ENCODE measurements around the gene CCDC51. TPM values are rescaled to one million over a fixed set of nuclear protein-coding genes. Genes with fewer than 3 reads are reported as not detected.

Gene CCDC51
- total and polyA plus RNA-seq, 4 donors = 6.6 to 14.4 (median 11.1) TPM

DNA sequence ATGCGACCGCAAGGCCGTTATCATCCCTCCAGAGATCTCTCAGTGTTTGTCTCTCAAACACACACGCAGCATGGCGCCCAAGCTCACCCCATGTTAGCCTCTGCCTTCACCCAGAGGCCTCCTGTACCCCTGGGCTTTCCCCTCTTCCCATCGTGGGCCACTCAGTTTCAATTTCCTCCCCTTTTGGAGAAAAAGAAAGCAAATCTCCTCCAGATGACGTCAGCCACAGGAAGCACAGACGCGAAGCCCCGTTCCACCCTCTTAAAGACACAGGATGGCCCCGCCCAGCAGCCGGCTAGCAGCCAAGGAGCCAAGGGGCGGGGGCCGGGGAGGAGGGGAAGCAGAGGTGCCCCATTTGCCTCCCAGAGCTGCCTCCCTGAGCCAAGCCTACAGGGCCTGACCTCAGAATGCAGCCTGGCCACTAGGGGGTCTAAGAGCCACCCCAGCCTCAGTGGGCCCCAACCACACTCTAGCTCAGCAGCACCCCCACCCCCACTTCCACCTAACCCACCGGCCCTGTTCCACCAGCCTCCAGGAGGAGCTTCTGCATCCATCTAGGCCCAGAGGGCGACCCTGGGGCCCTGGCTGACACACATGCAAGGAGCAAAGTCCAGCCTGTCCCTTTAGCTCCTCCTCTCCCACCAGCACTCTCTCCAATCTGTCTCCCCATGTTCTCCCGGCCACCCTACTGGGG, 33.2 kb upstream of the CCDC51 start:
- Histone ChIP-seq H3K4me1 (ENCODE audit: control insufficient read depth in 5 of 5, insufficient read depth in 5 of 5, low read length in 5 of 5) (peaks cover 0 to 30% (median 6%) of the 10 kb centered on the region in 5 donors), H3K36me3 (ENCODE audit: control insufficient read depth in 4 of 4, insufficient read depth in 4 of 4, low read length in 4 of 4) (peaks cover 0 to 18% (median 6%) of the 10 kb centered on the region in 4 donors)

DNA sequence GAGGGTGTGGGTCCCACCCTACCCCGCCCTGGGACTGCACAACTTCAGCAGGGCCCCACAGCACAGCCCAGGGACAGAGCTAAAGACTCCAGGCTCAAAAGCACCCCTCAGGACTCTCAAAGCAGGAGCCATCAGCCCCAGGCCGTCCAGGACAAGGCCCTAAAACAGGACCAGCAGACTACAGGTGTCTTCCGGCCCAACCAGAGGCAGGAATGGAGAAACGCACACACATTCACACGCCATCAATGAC, 32.7 kb upstream of the CCDC51 start:
- DNase-seq = no peak
- WGBS, 2 donors = 0 to 1% methylated on average over 5 of the region's 5 CpGs
- TF ChIP-seq, protein P1, sequence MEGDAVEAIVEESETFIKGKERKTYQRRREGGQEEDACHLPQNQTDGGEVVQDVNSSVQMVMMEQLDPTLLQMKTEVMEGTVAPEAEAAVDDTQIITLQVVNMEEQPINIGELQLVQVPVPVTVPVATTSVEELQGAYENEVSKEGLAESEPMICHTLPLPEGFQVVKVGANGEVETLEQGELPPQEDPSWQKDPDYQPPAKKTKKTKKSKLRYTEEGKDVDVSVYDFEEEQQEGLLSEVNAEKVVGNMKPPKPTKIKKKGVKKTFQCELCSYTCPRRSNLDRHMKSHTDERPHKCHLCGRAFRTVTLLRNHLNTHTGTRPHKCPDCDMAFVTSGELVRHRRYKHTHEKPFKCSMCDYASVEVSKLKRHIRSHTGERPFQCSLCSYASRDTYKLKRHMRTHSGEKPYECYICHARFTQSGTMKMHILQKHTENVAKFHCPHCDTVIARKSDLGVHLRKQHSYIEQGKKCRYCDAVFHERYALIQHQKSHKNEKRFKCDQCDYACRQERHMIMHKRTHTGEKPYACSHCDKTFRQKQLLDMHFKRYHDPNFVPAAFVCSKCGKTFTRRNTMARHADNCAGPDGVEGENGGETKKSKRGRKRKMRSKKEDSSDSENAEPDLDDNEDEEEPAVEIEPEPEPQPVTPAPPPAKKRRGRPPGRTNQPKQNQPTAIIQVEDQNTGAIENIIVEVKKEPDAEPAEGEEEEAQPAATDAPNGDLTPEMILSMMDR (IDR thresholded peaks at IDR 0.05; ENCODE audit: control extremely low read depth, extremely low read depth) = no peak

More for the DNA sequence above, 33.2 kb upstream of the CCDC51 start:
- H3K9ac ChIP-seq (ENCODE audit: insufficient read depth in 1 of 2, low read length in 2 of 2) = peak overlapping the region; percentile 99 to 100
- H3K27ac ChIP-seq (ENCODE audit: low read depth in 1 of 2, low read length in 1 of 2) = peak overlapping the region; percentile 83 to 100
- TF ChIP-seq, protein P1 (IDR thresholded peaks at IDR 0.05; ENCODE audit: control extremely low read depth, extremely low read depth) = peak; percentile 3
- no peaks in the 10 kb centered on the region for H3K27me3 ChIP-seq (ENCODE audit: control insufficient read depth in 3 of 3, insufficient read depth in 3 of 3, low read length in 2 of 3)
- WGBS, 2 donors = 4 to 9% methylated on average over 17 of the region's 17 CpGs
- DNase-seq (peak; percentile 95 to 97 (median 95)), ATAC-seq (ENCODE audit: insufficient read depth, low FRiP score) (peak; percentile 83)
- peak overlapping the region; percentile 91 for H3K4me3 ChIP-seq
- H3K9me3 ChIP-seq (ENCODE audit: control insufficient read depth in 4 of 4, insufficient read depth in 3 of 4, low read length in 3 of 4) = no peaks in the 10 kb centered on the region

DNA sequence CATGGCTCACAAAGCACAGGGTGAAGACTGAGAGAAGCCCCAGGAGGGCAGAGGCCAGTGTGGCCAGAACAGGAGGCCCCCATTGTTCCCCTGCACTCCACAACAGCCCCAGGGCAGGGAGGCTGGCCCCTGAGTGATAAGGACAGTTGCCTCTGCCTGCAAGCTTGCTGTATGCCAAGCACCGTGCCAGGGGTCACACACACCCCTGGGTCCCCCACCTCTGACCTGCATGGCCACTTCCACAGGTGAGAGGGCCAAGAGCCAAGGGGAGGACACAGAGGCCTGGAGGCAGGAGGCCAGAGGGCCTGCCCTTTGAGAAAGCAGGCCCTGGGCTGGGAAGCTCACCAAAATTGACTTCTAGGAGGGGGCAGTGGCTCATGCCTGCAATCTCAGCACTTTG, 30.4 kb upstream of the CCDC51 start:
- WGBS, 2 donors = 48 to 76% methylated on average over 1 of the region's 1 CpG
- Histone ChIP-seq H3K9me3 (ENCODE audit: control insufficient read depth in 4 of 4, insufficient read depth in 3 of 4, low read length in 3 of 4) (no peaks in the 10 kb centered on the region), H3K27me3 (ENCODE audit: control insufficient read depth in 3 of 3, insufficient read depth in 3 of 3, low read length in 2 of 3) (no peaks in the 10 kb centered on the region), H3K4me3 (no peak overlapping the region), H3K36me3 (ENCODE audit: control insufficient read depth in 4 of 4, insufficient read depth in 4 of 4, low read length in 4 of 4) (peaks cover 0 to 22% (median 14%) of the 10 kb centered on the region in 4 donors), H3K27ac (ENCODE audit: low read depth in 1 of 2, low read length in 1 of 2) (peak overlapping the region in 1 of 2 donors; percentile 20), H3K4me1 (ENCODE audit: control insufficient read depth in 5 of 5, insufficient read depth in 5 of 5, low read length in 5 of 5) (peaks cover 0 to 43% (median 23%) of the 10 kb centered on the region in 5 donors), H3K9ac (ENCODE audit: insufficient read depth in 1 of 2, low read length in 2 of 2) (no peak overlapping the region)
- ATAC-seq (ENCODE audit: insufficient read depth, low FRiP score) (no peak), DNase-seq (no peak)
- TF ChIP-seq, protein P1 (IDR thresholded peaks at IDR 0.05; ENCODE audit: control extremely low read depth, extremely low read depth) = no peak

More for the DNA sequence above, 32.7 kb upstream of the CCDC51 start:
- ATAC-seq (ENCODE audit: insufficient read depth, low FRiP score) = peak; percentile 10
- H3K9me3 ChIP-seq (ENCODE audit: control insufficient read depth in 4 of 4, insufficient read depth in 3 of 4, low read length in 3 of 4) = no peaks in the 10 kb centered on the region
- H3K36me3 ChIP-seq (ENCODE audit: control insufficient read depth in 4 of 4, insufficient read depth in 4 of 4, low read length in 4 of 4) = peaks cover 0 to 22% (median 8%) of the 10 kb centered on the region in 4 donors
- H3K27ac ChIP-seq (ENCODE audit: low read depth in 1 of 2, low read length in 1 of 2) = peak overlapping the region; percentile 83 to 100
- H3K4me1 ChIP-seq (ENCODE audit: control insufficient read depth in 5 of 5, insufficient read depth in 5 of 5, low read length in 5 of 5) = peaks cover 0 to 33% (median 8%) of the 10 kb centered on the region in 5 donors
- no peaks in the 10 kb centered on the region for H3K27me3 ChIP-seq (ENCODE audit: control insufficient read depth in 3 of 3, insufficient read depth in 3 of 3, low read length in 2 of 3)
- peak overlapping the region; percentile 99 to 100 for H3K9ac ChIP-seq (ENCODE audit: insufficient read depth in 1 of 2, low read length in 2 of 2)
- peak overlapping the region; percentile 91 for H3K4me3 ChIP-seq

Data from lung (tissue), 12 donors.